B cell (primary cell): Measurements from ENCODE around the gene ATL1.

ENCODE experiments used
- CTCF ChIP-seq: fragments of 200-600 bp; IDR thresholded peaks from one replicate; pipeline ENCODE4 v1.8.0; 2022; ENCODE audit warnings: antibody characterized with exemption, mild to moderate bottlenecking
- EZH2 ChIP-seq: IDR thresholded peaks from 2 replicates; pipeline ENCODE4 v1.6.1; 2012; ENCODE audit warnings: borderline replicate concordance, low read depth, mild to moderate bottlenecking, moderate library complexity, low read length; ENCODE audit not compliant: insufficient read depth, poor library complexity, severe bottlenecking

- TF ChIP-seq CTCF (no peak), EZH2 (no peak)
Observed at GRCh38 chr14:50577982-50578381, 18.0 kb downstream of the ATL1 start.
